ENCODE data around the gene C1orf146.

C1orf146 gene

GRCh38 chr1:92192246-92192645 is 25.5 kb upstream of the C1orf146 start:
- TF ChIP-seq ZFX (IDR thresholded peaks at IDR 0.05) (no peak), CTCF (conservative IDR thresholded peaks at IDR 0.05) (no peak)
- no peak overlapping the region for H3K27ac ChIP-seq

GRCh38 chr1:92194511-92194910 is 23.2 kb upstream of the C1orf146 start:
- TF ChIP-seq CTCF (conservative IDR thresholded peaks at IDR 0.05) (no peak), ZFX (IDR thresholded peaks at IDR 0.05) (no peak)
- H3K27ac ChIP-seq: no peak overlapping the region

- no peak for TF ChIP-seq ZFX (IDR thresholded peaks at IDR 0.05)
- no peak for TF ChIP-seq CTCF (conservative IDR thresholded peaks at IDR 0.05)
- no peak overlapping the region for H3K27ac ChIP-seq
These were observed 15.7 kb upstream of the C1orf146 start for GRCh38 chr1:92201973-92202372.

- TF ChIP-seq CTCF (conservative IDR thresholded peaks at IDR 0.05) (no peak), ZFX (IDR thresholded peaks at IDR 0.05) (no peak)
- no peak overlapping the region for H3K27ac ChIP-seq
These were observed 14.6 kb upstream of the C1orf146 start for GRCh38 chr1:92203105-92203504.

GRCh38 chr1:92210701-92211100 is 7.0 kb upstream of the C1orf146 start:
- H3K27ac ChIP-seq: no peak overlapping the region
- TF ChIP-seq ZFX (IDR thresholded peaks at IDR 0.05) (no peak), CTCF (conservative IDR thresholded peaks at IDR 0.05) (no peak)

- no peak overlapping the region for H3K27ac ChIP-seq
These were observed 6.5 kb upstream of the C1orf146 start for GRCh38 chr1:92211166-92211565.

GRCh38 chr1:92218559-92218958 is 844 bp downstream of the C1orf146 start:
- TF ChIP-seq ZFX (IDR thresholded peaks at IDR 0.05): no peak
- TF ChIP-seq CTCF (conservative IDR thresholded peaks at IDR 0.05): no peak
- no peak overlapping the region for H3K27ac ChIP-seq

More at GRCh38 chr1:92211166-92211565, 6.5 kb upstream of the C1orf146 start:
- TF ChIP-seq CTCF (conservative IDR thresholded peaks at IDR 0.05): no peak
- no peak for TF ChIP-seq ZFX (IDR thresholded peaks at IDR 0.05)
